ENCODE measurements around the gene PRR36. TPM values are rescaled to one million over a fixed set of nuclear protein-coding genes. Genes with fewer than 3 reads are reported as not detected.

PRR36 gene
- total RNA-seq, 1 donor from 2014 or later = not detected

DNA sequence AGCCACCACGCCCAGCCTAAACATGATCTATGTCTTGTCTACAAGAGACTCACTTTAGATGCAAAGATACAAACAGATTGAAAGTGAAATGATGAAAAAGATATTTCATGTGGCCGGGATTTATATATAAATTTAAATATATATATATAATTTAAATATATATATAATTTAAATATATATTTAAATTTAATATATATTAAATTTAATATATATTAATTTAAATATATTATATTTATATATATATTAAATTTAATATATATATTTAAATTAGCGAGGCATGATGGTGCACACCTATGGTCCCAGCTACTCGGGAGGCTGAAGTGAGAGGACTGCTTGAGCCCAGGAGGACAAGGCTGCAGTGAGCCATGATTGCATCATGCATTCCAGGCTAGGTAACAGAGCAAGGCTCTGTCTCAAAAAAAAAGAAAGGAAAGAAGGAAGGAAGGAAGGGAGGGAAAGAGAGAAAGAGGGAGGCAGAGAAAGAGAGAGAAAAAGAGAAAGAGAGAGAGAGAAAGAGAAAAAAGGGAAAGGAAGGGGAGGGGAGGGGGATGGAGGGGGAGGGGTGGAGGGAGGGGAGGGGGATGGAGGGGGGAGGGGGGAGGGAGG is 51.2 kb downstream of the PRR36 start:
- Histone ChIP-seq H3K27ac (no peak overlapping the region), H3K4me3 (no peak overlapping the region), H3K4me1 (no peaks in the 10 kb centered on the region), H3K36me3 (no peaks in the 10 kb centered on the region), H3K27me3 (no peaks in the 10 kb centered on the region), H3K9me3 (no peaks in the 10 kb centered on the region)
- intact Hi-C loops (cut with DNase I) = no loop called here
- TF ChIP-seq, protein P1, sequence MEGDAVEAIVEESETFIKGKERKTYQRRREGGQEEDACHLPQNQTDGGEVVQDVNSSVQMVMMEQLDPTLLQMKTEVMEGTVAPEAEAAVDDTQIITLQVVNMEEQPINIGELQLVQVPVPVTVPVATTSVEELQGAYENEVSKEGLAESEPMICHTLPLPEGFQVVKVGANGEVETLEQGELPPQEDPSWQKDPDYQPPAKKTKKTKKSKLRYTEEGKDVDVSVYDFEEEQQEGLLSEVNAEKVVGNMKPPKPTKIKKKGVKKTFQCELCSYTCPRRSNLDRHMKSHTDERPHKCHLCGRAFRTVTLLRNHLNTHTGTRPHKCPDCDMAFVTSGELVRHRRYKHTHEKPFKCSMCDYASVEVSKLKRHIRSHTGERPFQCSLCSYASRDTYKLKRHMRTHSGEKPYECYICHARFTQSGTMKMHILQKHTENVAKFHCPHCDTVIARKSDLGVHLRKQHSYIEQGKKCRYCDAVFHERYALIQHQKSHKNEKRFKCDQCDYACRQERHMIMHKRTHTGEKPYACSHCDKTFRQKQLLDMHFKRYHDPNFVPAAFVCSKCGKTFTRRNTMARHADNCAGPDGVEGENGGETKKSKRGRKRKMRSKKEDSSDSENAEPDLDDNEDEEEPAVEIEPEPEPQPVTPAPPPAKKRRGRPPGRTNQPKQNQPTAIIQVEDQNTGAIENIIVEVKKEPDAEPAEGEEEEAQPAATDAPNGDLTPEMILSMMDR (IDR thresholded peaks at IDR 0.05) = no peak
- TF ChIP-seq POLR2A (IDR thresholded peaks at IDR 0.05) (no peak), POLR2AphosphoS5 (IDR thresholded peaks at IDR 0.05; ENCODE audit: insufficient read depth in 1 of 2, low read depth in 1 of 2) (no peak)
- no peak for DNase-seq (ENCODE audit: extremely low spot score in 2 of 2)

DNA sequence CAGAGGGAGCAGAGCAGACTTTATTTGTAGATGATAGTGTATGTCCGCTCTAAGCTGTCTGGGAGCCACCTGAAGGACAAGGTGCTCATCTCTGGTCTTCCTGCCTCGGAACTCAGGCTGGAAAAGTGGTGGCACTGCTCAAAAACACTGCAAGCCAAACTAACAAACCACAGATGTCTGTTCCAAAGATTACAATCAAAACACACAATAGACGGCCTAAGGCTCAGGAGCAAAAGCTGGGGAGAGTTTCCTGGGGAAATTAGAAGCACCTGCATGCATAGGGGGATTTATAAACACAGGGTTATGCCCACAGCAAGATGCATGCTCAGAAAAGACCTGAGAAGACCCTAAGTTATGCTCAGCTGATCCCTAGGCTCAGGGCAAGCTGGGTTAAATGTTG is 53.6 kb downstream of the PRR36 start:
- TF ChIP-seq POLR2AphosphoS5 (IDR thresholded peaks at IDR 0.05; ENCODE audit: insufficient read depth in 1 of 2, low read depth in 1 of 2) (no peak), POLR2A (IDR thresholded peaks at IDR 0.05) (no peak)
- TF ChIP-seq, protein P1 (IDR thresholded peaks at IDR 0.05) = no peak
- no peaks in the 10 kb centered on the region for H3K27me3 ChIP-seq
- H3K4me3 ChIP-seq = no peak overlapping the region

DNA sequence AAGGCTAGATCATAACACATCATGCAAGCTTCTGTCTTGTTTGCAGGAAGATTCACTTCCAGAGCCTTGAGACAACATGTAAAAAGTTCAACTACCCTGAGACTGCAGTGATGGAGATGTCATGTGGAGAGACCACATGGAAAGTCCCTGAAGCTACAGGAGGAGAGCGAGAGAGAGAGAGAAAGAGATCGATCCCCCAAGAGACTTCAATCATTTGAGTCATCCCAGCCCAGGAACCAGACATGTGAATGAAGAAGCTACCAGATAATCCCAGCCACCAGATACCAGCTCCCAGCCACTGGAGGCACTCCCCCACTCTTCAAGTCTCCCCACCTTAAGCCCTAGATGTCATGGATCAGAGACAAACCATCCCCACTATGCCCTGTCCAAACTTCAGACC is 54.9 kb downstream of the PRR36 start:
- Histone ChIP-seq H3K27me3 (no peaks in the 10 kb centered on the region), H3K4me3 (no peak overlapping the region), H3K27ac (no peak overlapping the region), H3K36me3 (no peaks in the 10 kb centered on the region), H3K4me1 (no peaks in the 10 kb centered on the region), H3K9me3 (no peaks in the 10 kb centered on the region)
- no peak for DNase-seq (ENCODE audit: extremely low spot score in 2 of 2)
- intact Hi-C loops (cut with DNase I) = no loop called here
- TF ChIP-seq POLR2A (IDR thresholded peaks at IDR 0.05) (no peak), POLR2AphosphoS5 (IDR thresholded peaks at IDR 0.05; ENCODE audit: insufficient read depth in 1 of 2, low read depth in 1 of 2) (no peak)
- TF ChIP-seq, protein P1 (IDR thresholded peaks at IDR 0.05) = no peak

More for the DNA sequence above, 53.6 kb downstream of the PRR36 start:
- no peak for DNase-seq (ENCODE audit: extremely low spot score in 2 of 2)
- Histone ChIP-seq H3K4me1 (no peaks in the 10 kb centered on the region), H3K36me3 (no peaks in the 10 kb centered on the region), H3K9me3 (no peaks in the 10 kb centered on the region), H3K27ac (no peak overlapping the region)
- intact Hi-C loops (cut with DNase I) = no loop called here

DNA sequence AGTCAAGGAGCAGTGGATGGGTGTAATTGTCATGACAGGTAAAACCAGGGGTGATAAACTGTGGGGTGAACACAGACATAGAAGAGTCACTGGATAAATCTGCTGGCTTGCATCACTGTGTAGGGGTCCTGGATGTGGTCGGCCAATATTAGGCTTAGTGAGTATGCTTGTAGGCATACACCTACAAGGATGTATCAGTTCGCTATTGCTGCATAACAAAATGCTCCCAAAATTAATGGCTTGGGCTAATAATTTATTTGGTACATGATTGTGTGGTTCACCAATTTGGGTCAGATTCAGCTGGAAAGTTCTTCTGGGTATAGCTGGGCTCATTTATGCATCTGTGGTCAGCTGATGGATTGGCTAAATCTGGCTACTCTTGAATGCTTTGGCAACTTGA is 55.4 kb downstream of the PRR36 start:
- DNase-seq (ENCODE audit: extremely low spot score in 2 of 2) = no peak
- intact Hi-C loops (cut with DNase I) = no loop called here
- H3K36me3 ChIP-seq = no peaks in the 10 kb centered on the region
- no peak overlapping the region for H3K27ac ChIP-seq
- no peaks in the 10 kb centered on the region for H3K9me3 ChIP-seq
- H3K4me3 ChIP-seq = no peak overlapping the region
- no peaks in the 10 kb centered on the region for H3K4me1 ChIP-seq
- TF ChIP-seq POLR2A (IDR thresholded peaks at IDR 0.05) = no peak
- TF ChIP-seq, protein P1 (IDR thresholded peaks at IDR 0.05) = no peak
- H3K27me3 ChIP-seq = no peaks in the 10 kb centered on the region

Other genes starting within 250 kb of the PRR36 start
- gene XAB2, start 244.8 kb downstream of the PRR36 start, total RNA-seq = 44.0 TPM
- 16.7 TPM for gene PET100, start 244.6 kb downstream of the PRR36 start, total RNA-seq
- not detected for gene PCP2, start 240.7 kb downstream of the PRR36 start, total RNA-seq
- 64.3 TPM for gene STXBP2, start 237.3 kb downstream of the PRR36 start, total RNA-seq
- gene RETN, start 205.3 kb downstream of the PRR36 start, total RNA-seq = not detected
- not detected for gene MCEMP1, start 197.3 kb downstream of the PRR36 start, total RNA-seq
- gene TRAPPC5, start 193.6 kb downstream of the PRR36 start, total RNA-seq = 87.2 TPM
- not detected for gene FCER2, start 172.3 kb downstream of the PRR36 start, total RNA-seq
- 0.98 TPM for gene CLEC4G, start 142.3 kb downstream of the PRR36 start, total RNA-seq
- 8.8 TPM for gene CD209, start 126.9 kb downstream of the PRR36 start, total RNA-seq
- gene CLEC4M, start 111.1 kb downstream of the PRR36 start, total RNA-seq = not detected
- 17.2 TPM for gene EVI5L, start 44.2 kb downstream of the PRR36 start, total RNA-seq
- gene LRRC8E, start 14.1 kb upstream of the PRR36 start, total RNA-seq = 6.6 TPM
- gene MAP2K7, start 29.5 kb upstream of the PRR36 start, total RNA-seq = 26.8 TPM
- gene TGFBR3L, start 40.4 kb upstream of the PRR36 start, total RNA-seq = 1.5 TPM
- gene SNAPC2, start 45.9 kb upstream of the PRR36 start, total RNA-seq = 17.4 TPM
- gene CTXN1, start 51.7 kb upstream of the PRR36 start, total RNA-seq = 14.2 TPM
- 76.1 TPM for gene TIMM44, start 69.3 kb upstream of the PRR36 start, total RNA-seq
- gene ELAVL1, start 131.3 kb upstream of the PRR36 start, total RNA-seq = 40.5 TPM
- not detected for gene CCL25, start 178.4 kb upstream of the PRR36 start, total RNA-seq

Data from vagina (tissue), 2 donors.